Left colon (tissue), 2 donors: ENCODE data around the gene DNMBP. TPM values are rescaled to one million over a fixed set of nuclear protein-coding genes. Genes with fewer than 3 reads are reported as not detected.
"Not testable (repeated sequence)": the region's sequence is repeated elsewhere in the genome, so short reads cannot be mapped to it uniquely, and the experiment has no call there.

ENCODE experiments used
- ATAC-seq: fragments of 200-7000 bp; cut with Tn5 transposase; one replicate; pipeline ENCODE4 v1.9.1; 2020; ENCODE audit warnings: mild to moderate bottlenecking, moderate library complexity
- DNase-seq, 2 donors: peaks; one replicate each; pipeline ENCODE4 v3.0.0-alpha.2; 2020
- intact Hi-C, 2 donors: fragments of 100-400 bp; cut with DNase I in 1 of 2; cut with micrococcal nuclease in 1 of 2; formaldehyde crosslinking; loops; one replicate each; pipeline versions ENCODE4 v1.11.2 to v1.14.0; 2022; cut with DNase I, micrococcal nuclease
- total RNA-seq, 2 donors: library from RNA; stranded (reverse); fragmentation: NEBNext Ultra II Directional; extraction: Animal tissue kit (Norgen Biotek cat#: 25700); gene quantifications; one replicate each; pipeline ENCODE4 v1.2.1, GENCODE V29; 2021
- donor health status: DM: no; HTN: no; CAD: no.
- donor health status: DM: yes; HTN: yes; CAD: no.

The DNMBP gene
- total RNA-seq, 2 donors from 2014 or later = 43.6 to 53.4 TPM

DNA sequence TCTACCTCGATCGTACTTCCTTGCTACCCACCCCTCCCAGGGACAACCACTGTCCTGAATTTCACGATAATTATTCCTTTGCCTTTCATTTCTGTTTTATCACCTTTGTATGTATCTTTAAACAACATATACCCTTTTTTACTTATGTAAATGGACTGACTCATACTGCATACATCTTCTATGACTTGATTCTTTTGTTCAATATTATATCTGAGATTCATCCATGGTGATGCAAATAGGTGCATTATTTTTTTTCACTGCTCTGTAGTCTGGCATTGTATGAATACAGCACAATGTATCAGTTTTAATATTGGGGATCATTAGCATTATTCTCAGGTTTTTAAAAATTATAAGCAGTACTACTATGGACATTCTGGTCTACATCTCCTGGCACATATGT lies 157.9 kb downstream of the DNMBP start:
- intact Hi-C loops = no loop called here

GRCh38 chr10:99850767-99851340 lies 158.9 kb downstream of the DNMBP start:
- no peak for DNase-seq
- ATAC-seq = no peak
- intact Hi-C loops = no loop called here

More for the DNA sequence above, 157.9 kb downstream of the DNMBP start:
- ATAC-seq (no peak), DNase-seq (no peak)

DNA sequence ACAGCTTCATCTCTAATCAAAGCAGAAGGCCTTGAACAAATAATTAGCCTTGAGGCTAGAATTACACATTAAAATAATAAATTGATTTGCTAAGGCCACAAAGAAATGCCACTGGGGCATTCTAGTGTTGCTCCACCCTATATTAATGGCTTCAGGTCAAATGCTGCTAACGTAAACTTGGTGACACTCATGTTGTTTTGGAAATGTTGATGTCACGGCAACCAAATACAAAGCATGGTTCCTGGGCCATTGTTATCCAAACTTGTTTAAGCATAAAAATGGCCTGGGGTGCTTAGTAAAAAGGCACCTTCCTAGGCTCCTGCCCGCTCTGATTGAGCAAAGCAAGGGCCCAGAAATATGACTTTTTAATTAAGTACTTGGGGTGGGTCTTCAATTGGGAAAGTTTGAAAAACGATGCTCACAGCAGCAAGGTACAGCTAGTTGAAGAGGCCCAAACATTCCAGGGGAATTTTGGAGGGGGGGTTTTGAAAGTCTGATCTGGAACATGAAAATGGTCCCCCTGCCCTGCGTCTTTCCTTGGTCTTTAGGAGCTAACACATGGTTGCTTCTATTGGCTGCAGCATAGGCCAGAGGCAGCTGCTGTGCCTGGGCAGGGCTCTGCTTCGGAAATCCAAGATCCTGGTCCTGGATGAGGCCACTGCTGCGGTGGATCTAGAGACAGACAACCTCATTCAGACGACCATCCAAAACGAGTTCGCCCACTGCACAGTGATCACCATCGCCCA lies 159.6 kb downstream of the DNMBP start:
- no peak for DNase-seq
- no peak for ATAC-seq

DNA sequence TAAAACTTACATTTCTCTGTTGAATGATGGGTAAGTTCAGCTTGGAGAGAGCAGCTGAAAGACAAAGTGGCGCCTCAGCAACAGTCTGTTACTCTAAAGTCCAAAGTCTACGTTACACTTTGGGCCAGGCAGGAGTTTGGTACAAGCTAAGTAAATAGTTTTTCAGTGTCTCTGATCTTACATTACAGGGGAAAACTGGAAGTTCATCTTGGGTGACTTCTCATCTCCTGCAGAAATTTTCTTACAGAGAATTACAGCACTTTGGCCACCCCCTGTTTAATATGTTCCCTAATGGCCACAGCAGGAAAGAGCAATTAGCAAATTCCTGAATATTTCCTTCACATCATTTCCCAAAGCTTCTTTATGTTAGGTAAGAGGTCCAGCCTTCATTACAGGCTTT lies 160.2 kb downstream of the DNMBP start:
- DNase-seq (no peak), ATAC-seq (peak; percentile 86)
- intact Hi-C loops = loop anchor here in 1 of 2 donors (5.0 kb wide), 1 partner anchor 198 kb away; no protein-coding TSS in a partner anchor

More for the DNA sequence above, 159.6 kb downstream of the DNMBP start:
- intact Hi-C loops = no loop called here

GRCh38 chr10:99849057-99849456 lies 160.7 kb downstream of the DNMBP start:
- DNase-seq (no peak), ATAC-seq (no peak)
- intact Hi-C loops = loop anchor here in 1 of 2 donors (5.0 kb wide), 1 partner anchor 198 kb away; no protein-coding TSS in a partner anchor

- intact Hi-C loops = loop anchor here (2.0 to 5.0 kb wide), 2 partner anchors 199 to 201 kb away; no protein-coding TSS in a partner anchor
- ATAC-seq (peak; percentile 89), DNase-seq (peak; percentile 67 to 75)
Observed at GRCh38 chr10:99845837-99846382, 163.8 kb downstream of the DNMBP start.

GRCh38 chr10:99844433-99844955 lies 165.3 kb downstream of the DNMBP start:
- intact Hi-C loops = loop anchor here in 1 of 2 donors (2.0 kb wide), 1 partner anchor 200 kb away; no protein-coding TSS in a partner anchor
- ATAC-seq = no peak
- no peak for DNase-seq

GRCh38 chr10:99843310-99843709 lies 166.4 kb downstream of the DNMBP start:
- no peak for ATAC-seq
- no peak for DNase-seq
- intact Hi-C loops = no loop called here

GRCh38 chr10:99841746-99842145 lies 168.0 kb downstream of the DNMBP start:
- no peak for DNase-seq
- intact Hi-C loops = no loop called here
- ATAC-seq = no peak

DNA sequence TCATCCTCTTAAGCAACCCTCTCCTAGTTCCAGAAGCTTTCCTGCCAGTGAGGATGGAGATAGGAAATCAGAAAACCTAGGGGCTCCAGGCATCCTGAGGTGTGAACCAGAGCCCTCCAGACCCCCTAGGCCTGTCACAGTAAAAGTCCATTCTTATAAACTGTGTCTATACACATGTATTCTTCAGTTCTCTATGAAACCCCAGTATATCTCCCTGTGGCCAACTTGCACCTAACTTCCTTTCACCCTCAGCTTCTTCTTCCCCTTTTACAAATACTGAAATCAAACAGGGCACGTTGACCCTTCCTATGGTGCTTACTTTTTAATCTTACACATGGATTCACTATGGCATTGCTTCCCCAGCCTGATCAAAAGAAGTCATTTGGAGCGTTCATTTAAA lies 168.9 kb downstream of the DNMBP start:
- DNase-seq, intact Hi-C loops, ATAC-seq: not testable (repeated sequence)

GRCh38 chr10:99836711-99837110 lies 173.0 kb downstream of the DNMBP start:
- no peak for ATAC-seq
- intact Hi-C loops = no loop called here
- DNase-seq = no peak

- ATAC-seq (no peak), DNase-seq (no peak)
- intact Hi-C loops = no loop called here
Observed at GRCh38 chr10:99835947-99836346, 173.8 kb downstream of the DNMBP start.

GRCh38 chr10:99834410-99834809 lies 175.3 kb downstream of the DNMBP start:
- no peak for DNase-seq
- ATAC-seq = no peak
- intact Hi-C loops = no loop called here

- ATAC-seq (no peak), DNase-seq (no peak)
- intact Hi-C loops = no loop called here
Observed at GRCh38 chr10:99832439-99832838, 177.3 kb downstream of the DNMBP start.

GRCh38 chr10:99828464-99828863 lies 181.3 kb downstream of the DNMBP start:
- intact Hi-C loops = no loop called here
- no peak for DNase-seq
- ATAC-seq = no peak

DNA sequence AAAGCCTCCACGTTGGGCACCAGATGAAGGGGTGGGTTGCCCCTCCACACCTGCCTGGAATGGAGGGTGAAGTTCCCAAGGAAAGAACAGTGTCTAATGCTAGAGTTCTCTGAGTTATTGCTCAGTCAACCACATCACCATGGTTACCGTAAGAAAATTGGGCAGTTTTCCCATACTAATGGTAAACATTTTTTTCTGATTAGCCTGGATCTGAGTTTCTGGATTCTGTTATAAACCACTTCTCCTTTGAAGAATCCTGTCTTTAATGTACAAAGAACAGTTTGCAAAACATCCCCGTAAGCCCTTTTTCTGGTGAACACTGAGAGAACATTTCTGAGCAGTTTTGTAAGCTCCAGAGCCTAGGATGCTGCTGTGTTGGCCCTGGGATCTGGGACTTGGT lies 181.8 kb downstream of the DNMBP start:
- DNase-seq (no peak), ATAC-seq (no peak)
- intact Hi-C loops = no loop called here
